Mononuclear cell (primary cell): ENCODE data around the gene NPFFR1. TPM values are rescaled to one million over a fixed set of nuclear protein-coding genes. Genes with fewer than 3 reads are reported as not detected.

Source experiments
- H3K27me3 ChIP-seq: 2 replicates; pipeline ENCODE4 v1.6.0; 2011; ENCODE audit warnings: low read length, control low read depth; ENCODE audit not compliant: insufficient read depth
- H3K4me1 ChIP-seq: 2 replicates; pipeline ENCODE4 v1.5.1; 2011; ENCODE audit warnings: mild to moderate bottlenecking, low read length, control low read depth; ENCODE audit not compliant: insufficient read depth
- H3K4me3 ChIP-seq: 2 replicates; pipeline ENCODE4 v1.5.1; 2011; ENCODE audit warnings: mild to moderate bottlenecking, low read length, moderate library complexity
- H3K9me3 ChIP-seq: 2 replicates; pipeline ENCODE4 v1.5.1; 2011; ENCODE audit warnings: low read depth, mild to moderate bottlenecking, control low read depth, low read length
- total RNA-seq: library from RNA; depleted of rRNA; stranded (reverse); fragments of >200 nt; gene quantifications from one replicate; pipeline ENCODE4 v1.2.3, GENCODE V29; 2012

Gene NPFFR1
- total RNA-seq, 1 donor = under 0.01 TPM

- Histone ChIP-seq H3K4me3 (no peak overlapping the region), H3K9me3 (no peaks in the 10 kb centered on the region), H3K4me1 (peaks cover 58% of the 10 kb centered on the region), H3K27me3 (no peaks in the 10 kb centered on the region)
Measured at GRCh38 chr10:70303730-70304129, 19.9 kb upstream of the NPFFR1 start.

GRCh38 chr10:70302292-70302691, 18.5 kb upstream of the NPFFR1 start:
- no peak overlapping the region for H3K4me3 ChIP-seq
- peaks cover 67% of the 10 kb centered on the region for H3K4me1 ChIP-seq

GRCh38 chr10:70300908-70301597, 17.2 kb upstream of the NPFFR1 start:
- no peak overlapping the region for H3K4me3 ChIP-seq
- H3K9me3 ChIP-seq = no peaks in the 10 kb centered on the region
- peaks cover 69% of the 10 kb centered on the region for H3K4me1 ChIP-seq
- H3K27me3 ChIP-seq = no peaks in the 10 kb centered on the region

More at GRCh38 chr10:70302292-70302691, 18.5 kb upstream of the NPFFR1 start:
- Histone ChIP-seq H3K27me3 (no peaks in the 10 kb centered on the region), H3K9me3 (no peaks in the 10 kb centered on the region)

DNA sequence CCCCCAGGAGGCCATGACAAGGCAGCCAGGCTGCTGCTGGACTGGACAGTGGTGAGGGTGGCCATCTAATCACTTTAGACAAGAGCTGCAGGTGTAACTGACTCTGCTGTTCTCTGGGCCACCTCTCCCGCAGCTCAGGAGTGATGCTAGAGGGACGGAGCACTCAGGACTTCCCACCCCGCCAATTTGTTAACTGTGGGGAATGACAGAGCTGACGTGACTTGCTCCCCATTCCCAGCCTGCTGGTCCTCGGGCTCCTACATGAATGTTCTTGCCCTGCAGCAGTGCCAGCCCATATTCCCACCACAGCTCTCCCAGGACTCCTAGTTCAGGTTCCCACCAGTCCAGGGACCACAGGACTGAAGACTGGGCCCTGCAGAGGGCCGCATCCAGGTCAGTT, 16.7 kb upstream of the NPFFR1 start:
- no peaks in the 10 kb centered on the region for H3K27me3 ChIP-seq
- H3K4me3 ChIP-seq = no peak overlapping the region
- no peaks in the 10 kb centered on the region for H3K9me3 ChIP-seq
- peaks cover 69% of the 10 kb centered on the region for H3K4me1 ChIP-seq

GRCh38 chr10:70299876-70300275, 16.1 kb upstream of the NPFFR1 start:
- no peak overlapping the region for H3K4me3 ChIP-seq
- no peaks in the 10 kb centered on the region for H3K9me3 ChIP-seq
- no peaks in the 10 kb centered on the region for H3K27me3 ChIP-seq
- peaks cover 73% of the 10 kb centered on the region for H3K4me1 ChIP-seq

- peaks cover 70% of the 10 kb centered on the region for H3K4me1 ChIP-seq
- no peaks in the 10 kb centered on the region for H3K27me3 ChIP-seq
- no peaks in the 10 kb centered on the region for H3K9me3 ChIP-seq
- no peak overlapping the region for H3K4me3 ChIP-seq
Measured at GRCh38 chr10:70298393-70298792, 14.6 kb upstream of the NPFFR1 start.

DNA sequence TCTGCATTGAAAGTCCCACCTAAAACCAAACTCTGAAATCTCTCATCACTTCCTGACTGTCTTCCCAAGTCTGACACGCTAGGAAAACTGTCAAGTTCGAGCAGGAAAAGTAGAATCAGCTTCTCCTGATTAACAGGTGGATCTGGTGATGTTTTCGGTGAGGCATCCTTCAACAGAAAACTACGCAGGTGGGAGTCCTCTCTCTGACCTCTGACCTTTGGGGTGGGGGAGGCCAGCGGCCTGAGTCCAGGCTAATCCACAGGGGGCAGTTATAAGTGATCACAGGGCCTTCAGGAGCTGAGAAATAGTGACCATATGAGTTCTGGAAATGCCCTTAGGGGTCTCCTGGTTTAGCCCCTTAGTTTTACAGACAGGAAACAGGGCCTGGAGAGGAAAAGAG, 13.4 kb upstream of the NPFFR1 start:
- Histone ChIP-seq H3K9me3 (no peaks in the 10 kb centered on the region), H3K4me3 (no peak overlapping the region), H3K4me1 (peaks cover 60% of the 10 kb centered on the region), H3K27me3 (no peaks in the 10 kb centered on the region)

DNA sequence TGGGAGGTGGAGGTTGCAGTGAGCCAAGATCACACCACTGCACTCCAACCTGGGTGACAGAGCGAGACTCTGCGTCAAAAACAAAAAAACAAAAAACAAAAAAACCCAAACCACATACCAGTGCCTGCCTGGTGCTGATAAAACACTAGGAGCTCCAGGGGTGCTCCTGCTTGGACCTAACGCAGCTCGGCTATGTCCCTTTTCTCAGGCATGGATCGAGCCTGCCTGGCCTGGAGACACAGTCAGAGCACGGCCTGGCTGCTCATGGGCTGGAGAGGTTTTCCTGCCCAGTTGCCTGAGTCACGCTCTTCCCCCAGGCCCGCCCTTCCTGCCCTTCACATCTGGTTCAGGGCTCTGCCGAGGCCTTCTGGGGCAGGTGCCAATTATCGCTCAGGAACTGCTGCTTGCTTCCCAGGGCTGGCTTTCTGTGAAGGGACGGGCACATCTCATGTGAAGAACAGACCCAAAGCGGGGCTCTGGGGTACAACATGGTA, 12.6 kb upstream of the NPFFR1 start:
- Histone ChIP-seq H3K27me3 (no peaks in the 10 kb centered on the region), H3K4me1 (peaks cover 53% of the 10 kb centered on the region), H3K4me3 (no peak overlapping the region), H3K9me3 (no peaks in the 10 kb centered on the region)

GRCh38 chr10:70295926-70296325, 12.1 kb upstream of the NPFFR1 start:
- Histone ChIP-seq H3K4me3 (no peak overlapping the region), H3K4me1 (peaks cover 49% of the 10 kb centered on the region), H3K9me3 (no peaks in the 10 kb centered on the region), H3K27me3 (no peaks in the 10 kb centered on the region)

DNA sequence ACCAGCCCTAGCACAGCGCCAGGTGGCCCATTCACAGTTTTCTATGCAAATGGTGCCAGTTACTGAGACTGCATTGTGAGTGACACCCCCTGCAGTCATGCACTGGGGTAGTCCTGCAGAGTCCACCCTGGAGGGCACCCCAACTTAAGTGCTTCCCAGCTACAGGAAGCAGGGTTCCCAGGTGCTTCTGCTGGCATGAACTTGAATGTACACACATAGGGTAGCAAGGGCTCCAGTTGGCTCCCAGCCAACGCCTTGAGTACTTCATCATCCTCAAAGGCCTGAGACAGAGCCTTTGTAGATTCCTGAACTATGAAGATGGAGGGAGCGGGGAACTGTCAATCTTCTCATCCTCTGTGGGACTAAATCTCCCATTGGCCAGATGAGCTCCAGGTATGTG, 11.5 kb upstream of the NPFFR1 start:
- Histone ChIP-seq H3K4me3 (no peak overlapping the region), H3K9me3 (no peaks in the 10 kb centered on the region), H3K4me1 (peaks cover 43% of the 10 kb centered on the region), H3K27me3 (no peaks in the 10 kb centered on the region)

GRCh38 chr10:70293169-70293843, 9.5 kb upstream of the NPFFR1 start:
- Histone ChIP-seq H3K4me3 (no peak overlapping the region), H3K27me3 (no peaks in the 10 kb centered on the region), H3K4me1 (peaks cover 32% of the 10 kb centered on the region), H3K9me3 (no peaks in the 10 kb centered on the region)

DNA sequence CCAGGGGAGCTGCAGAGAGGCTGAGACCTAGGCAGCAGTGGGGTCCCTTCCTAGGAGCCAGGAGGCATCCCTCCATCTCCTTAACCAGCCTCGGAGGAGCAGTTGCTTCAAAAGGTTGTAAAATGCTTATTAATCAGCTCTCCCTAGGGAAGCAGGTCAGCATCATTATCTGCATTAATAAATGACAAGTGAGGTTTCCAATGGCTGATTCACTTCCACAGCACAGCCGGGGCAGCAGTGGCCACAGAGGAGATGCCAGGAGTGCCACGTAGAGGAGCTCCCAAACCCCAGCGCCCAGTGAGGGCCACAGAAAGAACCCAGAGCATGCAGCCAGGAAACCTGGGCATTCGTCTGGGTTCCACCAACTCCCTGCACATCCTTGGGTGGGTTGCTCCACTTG, 8.2 kb upstream of the NPFFR1 start:
- H3K9me3 ChIP-seq = no peaks in the 10 kb centered on the region
- H3K4me3 ChIP-seq = no peak overlapping the region

DNA sequence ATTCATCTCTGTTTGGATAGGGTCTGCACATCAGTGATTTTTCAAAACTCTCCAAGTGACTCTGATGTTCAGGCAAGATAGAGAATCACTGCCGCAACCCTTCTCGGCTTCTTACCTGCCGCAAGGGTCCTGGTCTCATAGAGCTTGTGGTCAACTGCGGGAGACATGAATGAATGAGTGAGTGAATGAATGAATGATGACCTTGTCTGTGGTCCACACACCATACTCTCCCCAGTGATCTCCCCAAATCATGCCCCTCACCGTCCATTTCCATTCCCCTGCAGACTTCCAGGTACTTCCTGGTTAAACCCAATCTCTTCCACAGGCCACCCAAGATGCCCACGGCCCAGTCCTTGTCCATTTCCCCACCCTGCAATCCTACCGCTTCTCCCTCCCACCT, 5.9 kb upstream of the NPFFR1 start:
- Histone ChIP-seq H3K27me3 (peaks cover 11% of the 10 kb centered on the region), H3K9me3 (no peaks in the 10 kb centered on the region), H3K4me3 (no peak overlapping the region)

More for the DNA sequence above, 8.2 kb upstream of the NPFFR1 start:
- peaks cover 19% of the 10 kb centered on the region for H3K4me1 ChIP-seq
- no peaks in the 10 kb centered on the region for H3K27me3 ChIP-seq

GRCh38 chr10:70286616-70287015, 2.8 kb upstream of the NPFFR1 start:
- Histone ChIP-seq H3K4me3 (no peak overlapping the region), H3K9me3 (no peaks in the 10 kb centered on the region), H3K4me1 (peaks cover 20% of the 10 kb centered on the region), H3K27me3 (peaks cover 35% of the 10 kb centered on the region)

More for the DNA sequence above, 5.9 kb upstream of the NPFFR1 start:
- H3K4me1 ChIP-seq = no peaks in the 10 kb centered on the region

- Histone ChIP-seq H3K4me1 (peaks cover 30% of the 10 kb centered on the region), H3K4me3 (no peak overlapping the region), H3K27me3 (peaks cover 35% of the 10 kb centered on the region), H3K9me3 (no peaks in the 10 kb centered on the region)
Measured at GRCh38 chr10:70285476-70285831, 1.6 kb upstream of the NPFFR1 start.
